ENCODE results near the gene RERE. TPM values are rescaled to one million over a fixed set of nuclear protein-coding genes. Genes with fewer than 3 reads are reported as not detected.

RERE gene
- total and polyA plus RNA-seq, 2 donors (not counting 3 experiments of a cell fraction or from before 2014, with no cell fraction given), result 14.1 to 113 TPM

GRCh38 chr1:8343464-8344001, 473.9 kb downstream of the RERE start:
- Histone ChIP-seq H3K27ac (ENCODE audit: insufficient read depth, low read depth, low read length) (no peak overlapping the region), H3K4me1 (ENCODE audit: control insufficient read depth, extremely low read depth, insufficient read depth, low read length) (no peaks in the 10 kb centered on the region), H3K4me3 (replicated peaks in 1 of 3; ENCODE audit: insufficient read depth in 1 of 3, low read depth in 1 of 3, low read length in 3 of 3) (no peak overlapping the region), H4K20me1 (replicated peaks; ENCODE audit: control insufficient read depth, extremely low read depth, insufficient read depth, low read length) (no peaks in the 10 kb centered on the region), H3K79me2 (ENCODE audit: control insufficient read depth, insufficient read depth, low read length) (no peaks in the 10 kb centered on the region), H2AFZ (ENCODE audit: low read depth, low read length) (no peak overlapping the region), H3K27me3 (ENCODE audit: control insufficient read depth in 2 of 2, insufficient read depth in 2 of 2, low read length in 2 of 2) (no peaks in the 10 kb centered on the region), H3K9ac (replicated peaks; ENCODE audit: extremely low read depth, insufficient read depth, low read length) (no peak overlapping the region), H3K4me2 (ENCODE audit: insufficient read depth, low read length) (no peak overlapping the region), H3K9me3 (replicated peaks; ENCODE audit: control insufficient read depth, insufficient read depth, low read length) (no peaks in the 10 kb centered on the region), H3K9me1 (replicated peaks; ENCODE audit: control insufficient read depth, extremely low read depth, insufficient read depth, low read length) (no peaks in the 10 kb centered on the region), H3K36me3 (ENCODE audit: control insufficient read depth in 2 of 2, extremely low read depth in 1 of 2, insufficient read depth in 2 of 2, low read length in 2 of 2) (no peaks in the 10 kb centered on the region)
- CTCF ChIA-PET, result interaction anchor here (0.7 to 1.9 kb wide), 9 partner anchors 9 to 368 kb away, joined by 3 to 8 read pairs (median 3); no protein-coding TSS in a partner anchor
- peak; percentile 36 for DNase-seq (ENCODE audit: low read depth, low spot score)
- dilution Hi-C loops (cut with MboI; ENCODE audit: extremely low pct_ligation_motif_present, low sequenced_read_pairs), result no loop called here
- no peak for TF ChIP-seq CTCF (IDR thresholded peaks at IDR 0.05; ENCODE audit: extremely low read depth in 1 of 2, insufficient read depth in 1 of 2, low read depth in 1 of 2, low read length in 2 of 2)
- TF ChIP-seq POLR2AphosphoS5 (IDR thresholded peaks at IDR 0.05; ENCODE audit: insufficient read depth, low read depth, low read length), result no peak
- no peak for TF ChIP-seq JUN (IDR thresholded peaks at IDR 0.05; ENCODE audit: borderline replicate concordance, insufficient read depth, insufficient read length, low read depth)
- BruUV-seq (replicated peaks), result no TSS peak
- peak; percentile 68 for FAIRE-seq
- POLR2A ChIA-PET, result no interaction called here
- intact Hi-C loops (cut with micrococcal nuclease), result no loop called here

- Histone ChIP-seq H3K79me2 (ENCODE audit: control insufficient read depth, insufficient read depth, low read length) (no peaks in the 10 kb centered on the region), H3K27me3 (ENCODE audit: control insufficient read depth in 2 of 2, insufficient read depth in 2 of 2, low read length in 2 of 2) (no peaks in the 10 kb centered on the region), H4K20me1 (replicated peaks; ENCODE audit: control insufficient read depth, extremely low read depth, insufficient read depth, low read length) (no peaks in the 10 kb centered on the region), H3K9me1 (replicated peaks; ENCODE audit: control insufficient read depth, extremely low read depth, insufficient read depth, low read length) (no peaks in the 10 kb centered on the region), H3K9me3 (replicated peaks; ENCODE audit: control insufficient read depth, insufficient read depth, low read length) (no peaks in the 10 kb centered on the region), H3K9ac (replicated peaks; ENCODE audit: extremely low read depth, insufficient read depth, low read length) (no peak overlapping the region), H3K27ac (ENCODE audit: insufficient read depth, low read depth, low read length) (no peak overlapping the region), H3K4me2 (ENCODE audit: insufficient read depth, low read length) (no peak overlapping the region), H3K4me1 (ENCODE audit: control insufficient read depth, extremely low read depth, insufficient read depth, low read length) (no peaks in the 10 kb centered on the region), H3K36me3 (ENCODE audit: control insufficient read depth in 2 of 2, extremely low read depth in 1 of 2, insufficient read depth in 2 of 2, low read length in 2 of 2) (no peaks in the 10 kb centered on the region), H2AFZ (ENCODE audit: low read depth, low read length) (no peak overlapping the region), H3K4me3 (replicated peaks in 1 of 3; ENCODE audit: insufficient read depth in 1 of 3, low read depth in 1 of 3, low read length in 3 of 3) (no peak overlapping the region)
- intact Hi-C loops (cut with micrococcal nuclease) (no loop called here), dilution Hi-C loops (cut with MboI; ENCODE audit: extremely low pct_ligation_motif_present, low sequenced_read_pairs) (no loop called here)
- ChIA-PET POLR2A (no interaction called here), CTCF (interaction anchor here (0.7 to 1.9 kb wide), 9 partner anchors 9 to 368 kb away, joined by 3 to 8 read pairs (median 3); no protein-coding TSS in a partner anchor)
- DNase-seq (ENCODE audit: low read depth, low spot score) (no peak), FAIRE-seq (no peak)
- BruUV-seq (replicated peaks), result no TSS peak
- no peak for TF ChIP-seq GATA2 (IDR thresholded peaks at IDR 0.05; ENCODE audit: insufficient read depth, insufficient read length, low read depth, low read length)
- no peak for TF ChIP-seq MAX (IDR thresholded peaks at IDR 0.05; ENCODE audit: insufficient read depth, insufficient read length)
- TF ChIP-seq CTCF (IDR thresholded peaks at IDR 0.05; ENCODE audit: extremely low read depth in 1 of 2, insufficient read depth in 1 of 2, low read depth in 1 of 2, low read length in 2 of 2), result no peak
- no peak for TF ChIP-seq MYC (IDR thresholded peaks at IDR 0.05; ENCODE audit: low read depth, low read length)
- no peak for TF ChIP-seq FOS (IDR thresholded peaks at IDR 0.05; ENCODE audit: borderline replicate concordance, insufficient read depth, low read length)
- TF ChIP-seq POLR2AphosphoS5 (IDR thresholded peaks at IDR 0.05; ENCODE audit: insufficient read depth, low read depth, low read length), result no peak
- TF ChIP-seq POLR2A (IDR thresholded peaks at IDR 0.05; ENCODE audit: low read depth, low read length), result no peak
- no peak for TF ChIP-seq EZH2 (IDR thresholded peaks at IDR 0.05; ENCODE audit: borderline replicate concordance, low read depth, low read length, severe bottlenecking)
- no peak for TF ChIP-seq JUN (IDR thresholded peaks at IDR 0.05; ENCODE audit: borderline replicate concordance, insufficient read depth, insufficient read length, low read depth)
Measured at GRCh38 chr1:8343044-8343443, 474.4 kb downstream of the RERE start.
